ENCODE results near the gene BEGAIN.

DNA sequence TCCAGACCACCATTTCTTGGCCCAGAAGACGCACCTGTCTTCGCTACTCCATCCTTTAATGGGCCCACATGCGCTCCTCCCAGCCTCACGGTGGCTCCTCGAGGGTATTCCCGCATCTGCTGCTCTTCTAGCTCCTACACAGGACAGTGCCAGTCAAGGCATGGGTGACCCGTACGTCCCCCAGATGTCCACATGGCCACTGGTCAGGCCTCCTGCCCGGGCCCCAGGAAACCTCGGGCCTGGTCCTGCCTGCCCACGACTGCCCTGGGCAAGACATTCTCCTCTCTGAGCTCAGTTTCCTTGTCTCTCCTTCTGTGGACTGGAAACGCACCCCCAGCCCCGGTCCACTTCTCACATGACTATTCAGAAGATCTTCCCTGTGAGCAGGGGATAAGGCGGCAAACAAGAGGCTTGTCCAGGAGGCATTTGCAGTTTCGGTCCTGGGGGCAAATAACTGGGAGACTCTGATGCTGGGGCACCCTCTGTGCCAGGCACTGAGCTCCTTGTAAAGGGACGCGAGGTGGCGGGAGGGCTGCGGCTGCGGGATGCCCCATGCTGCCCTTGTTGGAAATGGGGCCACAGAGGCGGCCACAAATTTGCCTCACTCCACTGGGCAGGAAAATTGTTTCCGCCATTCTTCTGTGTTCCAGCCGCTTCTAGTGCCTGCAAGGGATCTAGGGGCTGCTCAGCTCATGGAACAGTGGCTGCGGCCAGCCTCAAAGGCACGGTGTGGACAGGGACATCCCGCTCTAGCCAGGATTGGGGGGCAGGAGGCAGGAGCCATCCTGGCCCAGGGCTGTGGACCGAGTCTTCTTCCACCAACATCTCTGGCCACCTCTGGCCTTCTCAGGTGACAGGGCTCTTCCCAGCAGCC lies 6.8 kb upstream of the BEGAIN start:
- TF ChIP-seq CTCF (IDR thresholded peaks at IDR 0.05 in 8 of 11, conservative IDR thresholded peaks at IDR 0.05 in 3 of 11), result no peak
- no peak for TF ChIP-seq POLR2AphosphoS5 (IDR thresholded peaks at IDR 0.05)

All from spleen (tissue), 7 donors.